Glomerular visceral epithelial cell (primary cell): ENCODE data around the gene TMEM186.
"Not testable (repeated sequence)": the region's sequence is repeated elsewhere in the genome, so short reads cannot be mapped to it uniquely, and the experiment has no call there.

Experiments used
- DNase-seq: peaks from one replicate; pipeline ENCODE4 v3.0.0-alpha.2; 2016; ENCODE audit errors: extremely low spot score

Gene TMEM186

GRCh38 chr16:8797364-8798173 lies at the start of gene TMEM186, which contains the start of gene PMM2:
TMEM186 (minus strand) TSS chr16:8797639; CDS start chr16:8797614, 25 bp downstream.
PMM2 (plus strand) TSS chr16:8797839; CDS start chr16:8797883, 44 bp downstream.
- DNase-seq, result peak; percentile 94

DNA sequence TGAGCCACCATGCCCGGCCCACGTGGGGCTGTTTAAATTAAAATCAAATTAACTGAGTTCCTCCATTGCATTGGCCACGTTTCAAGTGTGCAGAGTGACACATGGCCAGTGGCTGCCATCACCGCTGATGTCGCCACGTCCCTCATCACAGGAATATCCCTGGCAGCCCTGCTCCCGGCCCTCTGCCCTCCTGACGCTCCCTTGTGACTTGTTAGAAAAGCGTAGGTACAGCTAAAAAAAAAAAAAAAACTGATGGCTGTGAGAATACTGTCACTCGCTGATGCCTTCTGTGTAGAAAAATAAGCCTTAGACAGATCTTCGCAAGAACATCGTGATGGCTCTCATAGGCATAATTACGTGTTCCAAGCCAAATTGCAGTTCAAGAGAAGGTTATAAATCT lies 49.7 kb upstream of the TMEM186 start:
- no peak for DNase-seq

DNA sequence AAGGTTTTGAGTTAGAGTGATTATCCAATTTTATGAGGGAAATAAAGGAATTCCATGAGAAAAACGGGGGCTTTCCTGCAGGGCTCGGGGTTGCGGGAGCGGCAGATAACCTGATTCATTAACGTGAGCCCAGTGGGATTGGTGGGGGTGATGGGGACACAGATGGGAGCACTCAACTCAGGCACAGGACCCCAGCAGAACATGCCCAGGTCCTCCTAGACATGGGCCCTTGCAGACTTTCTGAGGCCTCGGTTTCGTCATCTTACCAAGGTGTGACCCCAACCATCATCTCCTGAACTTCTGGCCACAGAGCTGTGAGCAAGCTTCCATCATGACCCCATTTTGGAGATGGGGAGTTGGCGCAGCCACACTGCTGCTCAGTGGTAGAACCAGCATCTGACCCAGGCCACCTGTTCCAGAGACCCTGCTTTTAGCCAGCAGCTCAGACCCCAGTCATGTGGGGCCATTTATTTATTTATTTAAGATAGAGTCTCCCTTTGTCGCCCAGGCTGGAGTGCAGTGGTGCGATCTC lies 49.0 kb upstream of the TMEM186 start:
- DNase-seq, result no peak

DNA sequence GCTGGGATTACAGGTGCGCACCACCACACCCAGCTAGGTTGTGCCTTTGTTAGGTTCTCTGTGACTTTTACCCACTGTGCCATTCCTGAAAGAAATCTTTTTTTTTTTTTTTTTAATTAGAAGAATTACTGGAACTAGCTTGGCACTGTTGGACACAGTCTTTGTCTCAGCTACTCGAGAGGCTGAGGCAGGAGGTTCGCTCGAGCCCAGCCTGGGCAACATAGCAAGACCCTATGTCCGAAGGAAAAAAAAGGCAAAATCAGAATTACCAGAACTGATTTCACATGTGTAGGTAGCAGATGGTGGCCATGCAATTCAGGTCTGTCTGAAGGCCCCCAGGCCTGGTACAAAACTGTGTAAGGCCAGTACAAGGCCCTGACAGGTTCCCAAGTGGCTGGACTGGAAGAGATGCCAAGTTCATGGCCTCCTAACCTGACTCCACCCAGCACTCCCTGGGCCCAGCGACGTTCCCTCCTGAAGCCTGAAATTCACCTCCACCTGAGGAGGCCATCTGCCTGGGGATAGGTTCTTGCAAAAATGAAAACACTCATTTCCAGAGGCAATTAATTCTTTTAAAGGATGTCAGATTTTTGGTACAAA lies 48.4 kb upstream of the TMEM186 start:
- DNase-seq, result no peak

- not testable (repeated sequence) for DNase-seq
Observed at GRCh38 chr16:8843296-8843695, 45.9 kb upstream of the TMEM186 start.

- not testable (repeated sequence) for DNase-seq
Observed at GRCh38 chr16:8842016-8842415, 44.6 kb upstream of the TMEM186 start.

DNA sequence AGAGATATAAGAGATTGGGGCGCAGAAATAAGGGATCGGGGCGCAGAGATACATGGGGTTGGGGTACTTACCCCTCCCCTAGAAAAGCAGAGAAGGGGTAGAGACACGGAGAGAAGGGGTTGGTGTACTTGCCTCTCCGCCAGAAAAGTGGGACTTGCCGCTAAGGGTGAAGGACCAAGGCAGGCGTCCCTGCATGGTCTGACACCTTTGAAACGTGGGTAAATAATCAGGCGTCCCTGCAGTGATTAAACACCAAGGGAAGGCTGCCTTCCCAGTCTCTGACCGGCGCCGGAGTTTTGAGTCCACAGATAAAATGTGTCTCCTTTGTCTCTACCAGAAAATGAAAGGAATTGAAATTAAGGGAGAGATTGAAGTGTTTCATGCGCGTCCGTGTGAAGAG lies 40.2 kb upstream of the TMEM186 start:
- DNase-seq, result not testable (repeated sequence)

- not testable (repeated sequence) for DNase-seq
Observed at GRCh38 chr16:8836797-8837196, 39.4 kb upstream of the TMEM186 start.

GRCh38 chr16:8832717-8833105 lies 35.3 kb upstream of the TMEM186 start:
- no peak for DNase-seq

- DNase-seq, result no peak
Observed at GRCh38 chr16:8831871-8832716, 34.7 kb upstream of the TMEM186 start.

GRCh38 chr16:8831450-8831849 lies 34.0 kb upstream of the TMEM186 start:
- DNase-seq, result no peak

DNA sequence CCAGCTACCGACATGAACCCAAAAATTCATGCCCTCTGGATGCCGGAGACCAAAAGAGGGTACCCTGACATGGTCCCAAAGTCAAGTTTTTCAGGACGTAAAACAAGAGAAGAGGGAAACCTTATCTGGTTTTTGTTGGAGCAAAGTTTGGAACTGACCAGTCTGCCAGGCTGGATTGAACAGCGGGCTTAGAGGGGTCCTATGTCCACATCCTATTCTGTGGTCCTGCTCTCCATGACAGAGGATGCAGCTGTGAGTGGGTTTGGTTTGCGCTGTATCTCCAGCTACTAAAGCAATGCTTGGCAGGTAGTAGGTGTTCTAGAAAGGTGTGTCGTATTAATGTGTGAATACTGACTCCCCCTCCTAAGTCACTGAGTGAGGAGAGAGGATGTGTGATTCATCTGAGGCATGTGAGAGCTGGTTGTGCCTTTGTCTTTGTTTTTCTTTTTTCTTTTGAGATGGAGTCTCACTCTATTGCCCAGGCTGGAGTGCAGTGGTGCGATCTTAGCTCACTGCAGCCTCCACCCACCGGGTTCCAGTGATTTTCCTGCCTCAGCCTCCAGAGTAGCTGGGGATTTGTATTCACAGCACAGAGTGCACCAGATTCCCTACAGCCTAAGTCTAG lies 31.2 kb upstream of the TMEM186 start:
- DNase-seq, result no peak

- DNase-seq, result no peak
Observed at GRCh38 chr16:8826278-8826879, 28.9 kb upstream of the TMEM186 start.

- no peak for DNase-seq
Observed at GRCh38 chr16:8822403-8822802, 25.0 kb upstream of the TMEM186 start.

GRCh38 chr16:8819411-8820034 lies 22.1 kb upstream of the TMEM186 start:
- no peak for DNase-seq

- no peak for DNase-seq
Observed at GRCh38 chr16:8818504-8819270, 21.2 kb upstream of the TMEM186 start.

GRCh38 chr16:8816967-8817655 lies 19.7 kb upstream of the TMEM186 start:
- DNase-seq, result no peak

DNA sequence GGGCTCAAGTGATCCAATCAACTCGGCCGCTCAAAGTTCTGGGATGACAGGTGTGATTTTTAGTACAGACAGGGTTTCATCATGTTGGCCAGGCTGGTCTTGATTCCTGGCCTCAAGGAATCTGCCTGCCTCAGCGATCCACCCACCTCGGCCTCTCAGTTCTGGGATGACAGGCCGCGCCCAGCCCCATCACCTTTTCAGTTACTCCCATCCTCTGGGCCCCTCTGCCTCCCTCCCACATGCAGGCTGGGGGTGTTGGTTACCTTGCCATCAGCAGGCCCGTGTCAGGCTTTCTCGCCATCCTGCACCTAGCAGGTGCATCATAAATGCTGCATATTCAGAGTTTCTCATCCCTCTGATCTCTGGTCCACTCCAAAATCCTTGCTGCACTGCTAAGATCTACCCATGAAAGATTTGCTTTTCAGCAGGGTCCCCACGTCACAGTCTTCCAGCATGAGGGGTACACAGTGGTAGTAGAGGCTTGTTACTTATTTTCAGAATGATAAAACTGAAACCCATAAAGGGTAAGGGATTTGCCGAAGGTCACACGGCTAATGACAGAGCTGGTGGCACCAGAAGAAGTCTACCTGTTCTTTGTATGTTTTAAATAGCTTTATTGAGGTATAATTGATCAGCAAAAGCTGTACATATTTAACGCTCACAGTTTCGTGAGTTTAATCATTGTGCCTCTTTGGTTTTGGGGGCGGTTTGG lies 16.8 kb upstream of the TMEM186 start:
- DNase-seq, result no peak
